Measurements from ENCODE around the gene RFPL1.
"Not testable (repeated sequence)": the region's sequence is repeated elsewhere in the genome, so short reads cannot be mapped to it uniquely, and the experiment has no call there.

Gene RFPL1

DNA sequence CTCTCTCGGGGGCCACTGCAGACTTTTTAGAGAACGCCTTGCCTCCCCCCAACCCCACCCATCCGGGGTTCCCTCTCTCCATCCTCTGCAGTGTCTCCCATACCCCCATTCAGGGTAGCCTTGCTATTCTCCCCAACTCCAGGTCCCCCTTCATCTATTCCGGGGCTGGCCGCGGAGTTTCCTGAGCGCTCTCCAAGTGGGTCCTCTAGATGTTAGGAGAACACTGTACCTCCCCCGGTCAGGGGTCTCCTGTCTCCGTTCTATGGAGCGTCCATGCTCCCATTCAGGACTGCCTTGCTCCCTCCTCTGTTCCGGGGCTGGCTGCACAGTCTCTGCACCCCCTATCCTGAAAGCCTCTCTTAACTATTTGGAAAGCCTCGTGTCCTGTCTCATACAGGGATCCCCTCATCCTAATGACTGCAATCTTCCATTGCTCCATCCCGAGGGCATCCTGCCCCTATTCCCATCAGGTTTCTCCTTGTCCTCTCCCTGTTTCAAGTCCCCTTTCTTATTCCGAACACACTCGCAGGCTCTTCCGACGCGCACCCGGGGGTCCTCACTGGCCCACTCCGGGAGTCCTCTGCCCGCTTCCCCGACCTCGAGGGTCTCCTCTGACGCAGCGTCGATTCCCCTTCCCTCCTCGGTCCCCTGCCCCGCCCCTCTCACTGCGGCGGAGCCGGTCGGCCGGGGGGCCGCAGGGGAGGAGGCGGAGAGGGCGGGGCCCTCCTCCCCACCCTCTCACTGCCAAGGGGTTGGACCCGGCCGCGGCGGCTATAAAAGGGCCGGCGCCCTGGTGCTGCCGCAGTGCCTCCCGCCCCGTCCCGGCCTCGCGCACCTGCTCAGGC lies 41.3 kb downstream of the RFPL1 start, which contains the start of gene NEFH:
TSS of gene NEFH (plus strand) at position 802 of the 845 bp plus-strand sequence. CDS start 45 bp downstream, outside the sequence.
- DNase-seq = no peak

DNA sequence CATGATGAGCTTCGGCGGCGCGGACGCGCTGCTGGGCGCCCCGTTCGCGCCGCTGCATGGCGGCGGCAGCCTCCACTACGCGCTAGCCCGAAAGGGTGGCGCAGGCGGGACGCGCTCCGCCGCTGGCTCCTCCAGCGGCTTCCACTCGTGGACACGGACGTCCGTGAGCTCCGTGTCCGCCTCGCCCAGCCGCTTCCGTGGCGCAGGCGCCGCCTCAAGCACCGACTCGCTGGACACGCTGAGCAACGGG lies 41.8 kb downstream of the RFPL1 start:
- DNase-seq = no peak

GRCh38 chr22:29480512-29481264 lies 42.3 kb downstream of the RFPL1 start:
- DNase-seq = peak; percentile 23

DNA sequence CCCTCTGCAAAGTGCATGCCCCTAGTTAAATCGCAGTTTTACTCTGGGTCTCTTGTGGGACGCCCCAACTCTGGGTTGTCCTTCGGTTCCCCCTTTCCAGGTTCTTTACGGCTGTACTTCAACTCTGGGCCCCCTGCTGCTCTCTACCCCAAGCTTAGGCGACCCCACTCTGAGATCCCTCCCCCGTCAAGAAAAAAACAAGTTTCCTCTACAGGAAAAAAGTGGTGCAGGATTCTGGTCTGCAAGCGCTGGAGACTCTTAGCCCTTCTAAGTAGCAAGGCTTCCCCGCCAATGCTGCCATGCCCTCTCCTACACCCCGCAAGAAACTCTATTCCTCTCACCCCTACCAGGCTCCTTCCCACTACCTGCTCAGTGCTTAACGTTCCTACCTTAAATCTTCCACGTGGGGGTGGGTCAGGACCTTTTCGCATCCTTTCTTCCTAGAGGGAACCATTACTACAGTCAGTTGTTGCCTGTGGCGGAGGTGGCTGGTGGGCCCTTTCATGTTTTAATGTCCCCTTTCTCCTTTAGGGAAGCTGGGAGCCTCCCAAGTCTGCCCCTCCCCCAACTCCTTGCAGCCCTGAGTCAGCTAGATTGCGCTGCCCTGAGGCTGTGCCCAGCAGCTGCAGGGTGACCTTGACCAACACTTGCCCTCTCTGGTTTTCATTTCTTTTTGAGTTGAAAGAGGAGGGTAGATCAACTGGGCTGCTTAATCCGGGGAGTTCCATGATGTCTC lies 43.0 kb downstream of the RFPL1 start:
- no peak for DNase-seq

- DNase-seq = no peak
These were observed 43.9 kb downstream of the RFPL1 start for GRCh38 chr22:29482253-29482652.

DNA sequence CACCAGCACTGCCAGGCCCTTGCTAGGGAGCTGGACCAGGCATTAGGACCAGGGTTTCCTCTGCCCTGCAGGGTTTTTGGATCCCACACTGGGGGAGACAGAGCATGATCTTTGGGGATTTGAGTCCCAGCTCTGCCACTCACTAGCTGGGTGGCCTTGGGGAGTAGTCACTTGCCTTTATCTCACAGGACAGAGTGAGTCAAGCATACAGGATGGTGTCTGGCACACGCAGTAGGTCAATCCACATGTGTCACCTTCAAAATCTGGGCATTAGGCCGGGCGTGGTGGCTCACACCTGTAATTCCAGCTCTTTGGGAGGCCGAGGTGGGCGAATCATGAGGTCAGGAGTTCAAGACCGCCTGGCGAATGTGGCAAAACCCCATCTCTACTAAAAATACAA lies 44.3 kb downstream of the RFPL1 start:
- no peak for DNase-seq

DNA sequence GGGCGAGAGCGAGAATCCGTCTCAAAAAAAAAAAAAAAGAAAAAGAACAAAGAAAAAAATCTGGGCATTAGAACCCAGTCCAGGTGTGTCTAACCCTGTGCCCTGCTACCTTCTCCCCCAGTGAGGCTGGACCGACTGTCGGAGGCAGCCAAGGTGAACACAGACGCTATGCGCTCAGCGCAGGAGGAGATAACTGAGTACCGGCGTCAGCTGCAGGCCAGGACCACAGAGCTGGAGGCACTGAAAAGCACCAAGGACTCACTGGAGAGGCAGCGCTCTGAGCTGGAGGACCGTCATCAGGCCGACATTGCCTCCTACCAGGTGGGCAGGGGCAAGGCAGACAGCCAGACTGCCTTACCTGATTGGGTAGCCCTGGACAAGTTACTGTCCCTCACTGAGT lies 44.9 kb downstream of the RFPL1 start:
- DNase-seq = no peak

GRCh38 chr22:29484642-29485041 lies 46.3 kb downstream of the RFPL1 start:
- DNase-seq = no peak

GRCh38 chr22:29485448-29485847 lies 47.1 kb downstream of the RFPL1 start:
- DNase-seq = no peak

DNA sequence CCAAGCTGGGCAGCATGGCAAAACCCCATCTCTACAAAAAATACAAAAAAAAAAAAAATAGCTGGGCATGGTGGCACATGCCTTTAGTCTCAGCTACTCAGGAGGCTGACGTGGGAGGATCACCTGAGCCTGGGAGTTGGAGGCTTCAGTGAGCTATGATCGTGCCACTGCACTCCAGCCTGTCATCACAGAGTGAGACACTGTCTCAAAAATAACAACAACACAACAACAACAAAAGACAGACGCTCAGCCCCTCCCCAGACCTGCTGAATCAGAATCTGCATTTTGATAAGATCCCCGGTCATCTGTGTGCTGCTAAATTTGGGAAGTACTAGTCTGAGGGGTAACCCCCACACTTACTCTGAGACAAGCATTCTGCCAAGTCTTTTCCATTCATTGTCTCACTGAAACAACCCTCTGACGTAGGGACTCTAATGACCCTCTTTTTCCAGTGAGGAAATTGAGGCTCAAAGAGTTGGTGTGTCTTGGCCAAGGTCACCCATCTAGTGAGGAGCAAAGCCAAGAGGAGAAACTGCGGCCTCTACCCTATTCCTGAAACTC lies 49.1 kb downstream of the RFPL1 start:
- DNase-seq = no peak

GRCh38 chr22:29489127-29489780 lies 50.9 kb downstream of the RFPL1 start:
- not testable (repeated sequence) for DNase-seq

GRCh38 chr22:29491012-29491411 lies 52.6 kb downstream of the RFPL1 start:
- DNase-seq = no peak

All from midbrain (tissue), 1 donor.